HG03558 (cell line): ENCODE results near the gene SNRPB.

Source experiments
- ATAC-seq: cut with Tn5 transposase; IDR thresholded peaks from one replicate; pipeline ENCODE4 v1.9.1; 2021; ENCODE audit warnings: moderate number of reproducible peaks; ENCODE audit not compliant: unreplicated experiment; ENCODE audit errors: extremely low read depth

SNRPB gene

DNA sequence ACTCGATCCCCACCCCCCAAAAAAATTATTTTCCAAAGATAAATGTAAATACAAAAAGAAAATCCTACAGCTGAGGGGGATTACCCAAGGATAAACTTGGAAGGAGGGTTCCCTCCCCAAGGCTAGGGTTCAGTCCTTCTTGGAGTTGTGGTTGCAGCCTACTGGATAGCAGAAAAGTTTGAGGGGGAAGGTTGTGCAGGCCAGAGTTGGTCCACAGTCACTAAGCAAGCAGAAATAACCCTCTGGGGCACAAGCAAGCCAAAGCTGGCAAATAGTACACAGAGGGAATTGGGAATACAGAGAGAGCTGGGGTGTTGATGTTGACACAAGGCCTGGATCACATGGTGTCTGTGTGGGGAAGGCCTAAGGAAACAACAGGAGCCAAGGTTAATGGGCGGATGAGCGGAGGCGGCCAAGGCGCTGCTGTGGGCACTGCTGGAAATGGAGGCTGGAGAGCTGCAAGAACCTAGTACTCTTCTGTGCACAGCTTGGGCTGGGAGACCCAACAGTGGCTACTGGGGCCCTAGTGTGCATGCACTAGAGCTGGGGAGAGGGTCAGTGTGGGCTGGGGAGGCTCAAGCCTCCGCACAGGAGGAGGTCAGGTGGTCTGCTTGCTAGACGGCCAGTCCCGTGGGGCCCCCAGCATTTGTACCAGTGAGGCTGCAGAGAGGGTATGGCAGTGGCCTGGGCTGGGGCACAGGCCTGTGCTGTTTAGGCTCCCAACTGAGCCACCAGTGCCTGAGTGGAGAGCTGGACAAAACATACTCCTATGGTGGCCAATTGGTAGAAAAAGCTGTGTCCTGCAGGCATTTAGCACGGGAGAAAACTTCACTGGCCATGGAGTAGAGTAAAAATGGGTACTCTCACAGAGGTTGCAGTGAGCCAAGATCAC, 5.5 kb upstream of the SNRPB start:
- ATAC-seq = no peak

DNA sequence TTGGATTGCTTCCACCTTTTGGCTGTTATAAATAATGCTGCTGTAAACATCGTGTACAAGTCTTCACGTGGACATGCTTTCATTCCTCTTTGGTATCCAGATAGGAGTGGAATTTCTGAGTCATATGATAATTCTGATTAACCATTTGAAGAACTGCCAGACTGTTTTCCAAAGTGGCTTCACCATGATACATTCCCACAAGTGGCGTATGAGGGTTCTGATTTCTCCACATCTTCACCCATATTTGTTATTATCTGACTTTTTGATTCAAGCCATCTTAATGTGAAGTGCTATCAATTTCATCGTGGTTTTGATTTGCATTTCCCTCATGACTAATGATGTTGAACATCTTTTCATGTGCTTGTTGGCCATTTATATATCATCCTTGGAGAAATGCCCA, 2.9 kb upstream of the SNRPB start:
- ATAC-seq = no peak

DNA sequence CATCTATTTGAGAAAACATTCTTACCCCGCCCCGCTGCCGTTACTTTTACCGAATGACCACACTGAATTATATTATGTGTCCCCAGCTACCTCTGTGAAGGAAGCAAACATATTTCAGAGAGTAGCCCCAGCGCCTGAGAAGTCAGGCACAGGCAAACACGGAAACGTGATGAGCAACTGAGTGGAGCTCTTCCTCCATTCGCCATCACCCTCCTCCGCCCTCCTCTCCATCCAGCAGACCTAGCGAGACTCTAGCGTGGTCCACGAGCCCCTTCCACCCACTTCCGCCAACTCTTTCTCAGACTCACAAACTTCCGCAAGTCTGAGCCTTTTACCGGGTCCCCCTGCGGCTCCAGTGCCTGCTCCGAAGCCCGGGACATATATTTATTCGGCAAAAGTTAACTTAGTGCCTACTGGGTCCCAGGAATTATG, 582 bp downstream of the SNRPB start:
- no peak for ATAC-seq

DNA sequence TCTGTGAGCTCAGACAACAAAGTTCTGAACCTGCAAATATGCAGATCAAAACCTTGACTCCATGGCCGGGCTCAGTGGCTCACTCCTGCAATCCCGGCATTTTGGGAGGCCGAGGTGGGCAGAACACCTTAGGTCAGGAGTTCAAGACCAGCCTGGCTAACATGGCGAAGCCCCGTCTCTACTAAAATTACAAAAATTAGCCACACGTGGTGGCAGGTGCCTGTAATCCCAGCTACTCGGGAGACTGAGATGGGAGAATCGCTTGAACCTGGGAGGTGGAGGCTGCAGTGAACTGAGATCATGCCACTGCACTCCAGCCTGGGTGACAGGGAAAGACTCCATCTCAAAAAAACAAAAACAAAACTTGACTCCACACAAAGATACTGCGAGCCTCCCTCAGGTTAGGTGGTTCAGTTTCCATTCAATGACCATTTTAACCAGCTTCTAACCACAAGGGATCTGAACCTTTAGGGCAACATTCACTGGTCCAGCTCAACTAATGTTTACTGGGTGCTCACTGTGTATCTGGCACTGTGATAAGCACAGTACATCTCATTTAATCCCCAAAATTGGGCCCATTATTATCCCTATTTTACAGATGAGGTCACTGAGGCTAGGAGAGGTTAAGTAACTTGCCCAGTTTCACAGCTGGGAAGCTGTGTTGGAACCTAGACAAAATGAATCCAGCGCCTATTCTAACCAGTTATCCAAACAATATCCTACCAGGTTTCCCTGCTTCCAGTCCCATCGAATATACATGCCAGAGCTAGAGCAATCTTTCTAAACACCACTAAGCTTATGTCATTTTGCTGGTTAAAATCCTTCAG, 1.8 kb downstream of the SNRPB start:
- ATAC-seq = no peak

DNA sequence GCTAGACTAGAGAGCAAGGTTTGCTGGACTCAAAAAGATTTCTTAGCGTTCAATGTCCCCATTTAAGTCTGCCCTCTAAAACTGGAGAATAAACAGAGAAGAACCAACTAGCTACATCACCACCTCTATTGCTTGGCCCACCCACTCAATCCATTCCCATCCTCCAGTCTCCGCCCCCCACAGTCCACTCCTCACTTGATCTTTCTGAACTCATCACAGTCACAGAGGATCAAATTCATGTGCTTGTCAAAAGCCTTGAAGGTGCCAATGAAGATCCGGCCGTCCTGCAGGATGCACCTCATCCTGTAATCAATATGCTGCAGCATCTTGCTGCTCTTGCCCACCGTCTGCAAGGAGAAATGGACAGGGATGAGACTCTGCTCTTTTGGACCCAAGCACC, 3.2 kb downstream of the SNRPB start:
- no peak for ATAC-seq

DNA sequence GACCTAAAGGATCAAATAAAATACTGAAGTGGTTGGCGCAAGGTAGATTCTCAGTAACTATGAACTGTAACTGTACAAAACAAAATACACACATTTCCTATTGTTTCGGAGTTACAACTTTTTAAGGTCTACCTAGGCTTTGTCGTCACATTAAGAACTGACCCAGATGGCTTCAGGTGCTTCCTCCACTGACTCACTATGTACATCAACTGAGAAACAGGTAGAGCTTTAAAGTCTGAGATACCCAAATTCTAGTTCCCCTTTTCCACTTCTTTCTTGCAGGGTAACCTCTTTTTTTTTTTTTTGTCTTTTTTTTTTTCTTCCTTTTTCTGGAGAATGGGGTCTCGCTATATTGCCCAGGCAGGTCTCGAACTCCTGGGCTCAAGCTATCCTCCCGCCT, 5.5 kb downstream of the SNRPB start:
- ATAC-seq = no peak

DNA sequence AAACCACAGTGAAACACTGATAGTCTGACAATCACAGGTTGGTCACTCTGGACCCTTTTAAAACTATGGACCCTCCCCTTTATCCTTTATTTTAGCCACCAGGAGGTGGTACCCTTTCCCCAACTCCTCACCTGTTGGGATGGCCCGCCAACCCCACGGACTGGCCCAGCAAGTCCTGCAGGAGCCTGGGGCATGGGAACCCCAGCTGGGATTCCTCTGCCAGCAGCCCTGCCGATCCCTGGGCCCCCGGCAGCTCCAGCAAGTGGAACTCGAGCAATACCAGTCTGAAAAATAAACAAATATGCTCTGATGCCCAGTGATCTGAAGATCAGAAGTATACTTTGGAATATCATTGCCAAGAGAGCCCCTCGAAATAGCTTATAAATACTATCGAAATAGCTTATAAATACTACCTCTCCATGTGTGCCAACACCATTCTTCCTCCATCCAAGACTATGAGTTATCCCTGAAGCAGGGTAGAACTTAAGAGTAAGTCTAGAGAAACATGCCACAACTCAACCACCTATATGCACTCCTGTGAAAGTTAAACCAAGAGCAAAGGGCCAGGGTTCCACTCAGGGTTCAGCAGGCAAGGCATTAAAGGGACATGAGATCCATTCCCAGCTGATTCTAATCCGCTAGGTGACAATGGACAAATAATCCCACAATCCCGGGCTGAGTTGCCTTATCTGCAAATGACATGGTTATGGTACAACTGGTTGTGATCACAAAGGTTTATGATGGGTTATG, 6.8 kb downstream of the SNRPB start:
- no peak for ATAC-seq

DNA sequence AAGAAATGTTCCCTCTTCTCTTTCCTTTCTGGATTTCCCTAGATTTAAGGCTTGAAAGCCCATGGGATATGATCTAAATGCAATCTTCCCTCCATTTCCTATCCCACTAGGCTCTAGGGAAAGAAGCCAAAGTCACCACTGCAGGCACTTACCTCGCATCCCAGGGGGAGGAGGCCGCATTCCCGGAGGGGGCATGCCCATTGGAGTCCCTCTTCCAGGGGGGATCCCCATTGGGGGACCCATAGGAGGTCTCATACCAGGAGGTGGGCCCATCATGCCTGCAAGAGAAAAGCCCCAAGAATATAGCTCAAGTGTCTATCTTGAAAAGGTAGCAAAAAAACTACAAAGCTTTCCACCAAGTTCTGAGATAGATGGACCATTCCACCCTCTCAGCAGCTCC, 8.1 kb downstream of the SNRPB start:
- no peak for ATAC-seq

DNA sequence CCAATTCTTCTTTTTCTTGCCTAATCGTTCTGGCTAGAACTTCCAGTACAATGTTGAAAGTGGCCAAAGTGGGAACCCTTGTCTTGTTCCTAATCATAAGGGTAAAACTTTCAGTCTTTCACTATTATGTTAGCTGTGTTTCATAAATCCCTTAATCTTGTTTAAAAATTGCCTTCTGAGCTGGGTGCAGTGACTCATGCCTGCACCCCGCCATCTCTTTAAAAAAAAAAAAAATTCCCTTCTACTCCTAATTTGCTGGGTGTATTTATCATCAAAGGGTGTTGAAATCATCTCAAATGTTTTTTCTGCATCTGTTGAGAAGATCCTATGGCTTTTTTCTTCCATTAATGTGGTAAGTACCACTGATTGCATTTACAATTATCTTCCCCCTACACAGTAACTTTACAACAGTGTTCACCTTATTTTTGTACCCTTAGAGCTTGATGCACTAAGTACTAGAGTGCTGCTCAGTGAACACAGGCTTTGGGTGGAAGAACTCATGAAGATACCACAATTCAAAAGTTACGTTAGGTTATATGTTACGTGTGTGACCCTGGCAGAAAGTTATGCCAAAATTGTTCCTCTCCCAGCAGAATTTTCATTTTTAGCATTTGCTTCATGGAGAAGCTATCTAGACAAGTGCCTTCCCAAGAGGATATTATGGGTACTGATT, 9.7 kb downstream of the SNRPB start:
- no peak for ATAC-seq

DNA sequence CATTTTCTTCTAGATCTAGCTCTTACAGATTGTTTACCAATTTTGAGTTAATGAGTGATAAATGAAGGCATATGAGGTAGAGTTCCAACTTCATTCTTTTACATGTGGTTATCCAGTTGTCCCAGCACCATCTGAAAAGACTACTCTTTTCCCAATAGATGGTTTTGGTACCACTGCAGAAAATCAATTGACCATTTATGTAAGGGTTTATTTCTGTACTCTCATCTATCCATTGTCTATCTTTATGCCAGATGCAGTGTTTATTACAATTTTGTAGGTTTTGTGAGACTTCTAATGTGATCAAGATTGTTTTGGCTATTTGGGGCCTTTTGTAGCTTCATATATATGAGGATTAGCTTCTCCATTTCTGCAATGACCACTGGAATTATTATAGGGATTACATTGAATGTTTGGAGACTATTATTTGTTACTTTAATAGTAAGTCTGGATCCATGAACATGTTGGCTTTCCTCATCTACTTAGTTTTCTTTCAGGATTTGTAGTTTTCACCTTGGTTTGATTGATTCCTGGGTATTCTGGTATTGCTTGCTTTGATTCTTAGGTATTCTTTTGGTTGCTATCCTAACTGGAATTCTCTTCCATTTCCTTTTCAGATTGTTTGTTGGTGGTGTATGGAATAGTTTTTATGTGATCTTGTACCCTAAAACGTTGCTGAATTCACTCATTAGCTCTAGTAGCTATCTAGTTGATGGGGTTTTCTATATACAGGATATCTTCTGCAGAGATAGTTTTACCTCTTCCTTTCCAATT, 10.4 kb downstream of the SNRPB start:
- ATAC-seq = no peak

DNA sequence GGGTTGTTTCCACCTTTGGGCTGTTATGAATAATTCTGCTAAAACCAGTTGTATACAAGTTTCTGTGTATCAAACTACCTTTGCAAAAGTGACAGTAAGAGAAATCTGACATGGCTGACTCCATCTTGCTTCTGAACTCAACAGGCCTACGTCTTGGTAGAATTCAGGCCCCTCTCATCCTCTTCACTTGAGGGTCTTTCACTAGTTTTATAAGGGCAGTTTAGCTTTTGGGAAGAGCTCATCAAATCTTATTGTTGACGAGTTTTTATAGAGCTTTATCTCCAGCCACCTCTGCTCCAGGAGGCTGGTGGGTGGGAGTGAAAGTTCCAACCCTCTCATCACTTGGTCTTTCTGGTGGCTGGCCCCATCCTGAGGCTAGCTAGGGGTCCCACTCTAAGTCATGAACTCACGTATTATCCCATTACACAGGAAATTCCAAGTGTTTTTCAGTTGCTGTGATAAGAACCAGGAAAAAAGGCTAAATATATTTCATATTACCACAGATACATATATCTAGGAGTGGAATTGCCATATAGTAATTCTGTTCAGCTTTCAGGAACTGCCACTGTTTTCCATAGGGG, 11.6 kb downstream of the SNRPB start:
- ATAC-seq = no peak

DNA sequence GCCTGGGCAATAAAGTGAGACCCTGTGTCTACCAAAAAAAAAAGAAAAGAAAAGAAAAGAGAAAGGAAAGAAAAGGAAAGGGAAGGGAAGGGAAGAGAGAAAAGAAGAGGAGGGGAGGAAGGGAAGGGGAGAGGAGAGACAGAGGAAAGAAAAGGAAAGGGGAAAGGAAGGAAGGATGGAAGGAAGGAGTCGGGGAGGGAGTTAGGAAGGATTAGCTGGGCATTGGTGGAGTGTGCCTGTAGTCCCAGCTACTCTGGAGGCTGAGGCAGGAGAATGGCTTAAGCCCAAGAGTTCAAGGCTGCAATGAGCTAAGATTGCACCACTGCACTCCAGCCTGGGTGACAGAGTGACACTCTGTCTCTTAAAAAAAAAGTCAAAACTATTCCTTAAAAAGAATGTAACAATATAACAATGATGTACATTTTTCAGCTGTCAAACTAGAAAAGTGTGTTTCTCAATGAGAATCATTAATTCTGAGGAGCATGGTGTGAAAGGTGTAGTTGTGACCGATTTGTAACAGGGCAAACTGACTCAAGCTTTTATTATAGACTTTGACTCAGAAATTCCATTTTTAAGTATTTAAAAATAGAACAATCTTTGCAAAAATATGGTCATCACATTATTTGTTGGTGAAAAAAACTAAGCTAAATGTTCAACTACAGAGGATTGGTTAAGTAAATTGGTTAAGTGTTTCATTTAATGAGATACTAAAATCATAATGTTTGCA, 14.7 kb downstream of the SNRPB start:
- no peak for ATAC-seq

DNA sequence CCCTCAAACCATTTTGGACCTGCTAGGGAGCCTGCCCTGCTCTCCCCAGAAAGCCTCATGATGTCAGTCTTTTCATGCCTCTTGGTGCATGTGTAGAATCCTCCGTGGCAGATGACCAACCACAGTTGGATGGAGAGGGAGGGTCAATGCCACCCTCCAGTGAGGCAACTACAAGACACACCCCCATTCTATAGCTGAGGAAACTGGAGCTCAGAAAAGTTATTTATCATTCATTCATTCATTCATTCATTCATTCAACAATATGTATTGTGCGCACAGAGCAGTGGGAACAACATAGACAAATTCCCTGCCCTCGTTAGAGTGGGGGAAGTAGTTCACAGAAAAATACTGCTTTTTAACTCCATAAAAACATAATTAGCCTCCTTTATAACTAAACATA, 16.8 kb downstream of the SNRPB start:
- ATAC-seq = no peak

DNA sequence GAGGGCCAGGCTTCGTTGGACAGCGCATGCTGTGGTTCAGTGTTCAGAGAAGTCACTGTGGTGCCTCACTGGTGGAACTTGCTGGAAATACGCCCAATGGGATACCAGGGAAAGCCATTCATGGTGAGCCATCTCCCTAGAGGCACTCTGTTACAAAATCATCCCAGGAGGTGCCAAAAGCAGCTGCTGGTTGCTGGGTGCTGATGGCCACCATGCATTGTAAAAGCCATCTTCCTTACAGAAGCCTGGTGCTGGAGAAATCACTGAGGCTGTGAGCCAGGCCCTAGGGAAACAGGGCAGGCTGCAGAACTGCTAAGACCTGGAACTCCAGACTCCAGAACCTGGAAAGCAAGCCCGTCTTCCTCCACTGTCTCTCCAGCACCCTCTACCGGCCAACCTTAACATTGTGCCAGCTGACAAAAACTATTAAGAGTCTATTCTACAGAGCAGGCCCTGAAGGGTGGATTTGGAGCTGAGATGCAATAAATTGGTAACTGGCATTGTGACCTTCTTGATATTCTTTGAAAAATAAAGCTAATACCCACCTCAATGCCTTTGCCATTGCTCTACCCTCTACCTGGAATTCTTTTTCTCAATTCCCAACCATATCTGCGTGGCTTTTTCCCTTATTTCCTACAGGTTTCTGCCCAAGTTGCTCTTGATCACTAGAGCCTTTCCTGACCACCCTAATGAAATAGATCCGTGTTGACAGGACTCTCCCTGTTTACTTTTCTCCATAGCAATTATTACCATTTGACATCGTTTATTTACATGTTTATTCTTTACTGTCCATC, 18.5 kb downstream of the SNRPB start:
- ATAC-seq = no peak

DNA sequence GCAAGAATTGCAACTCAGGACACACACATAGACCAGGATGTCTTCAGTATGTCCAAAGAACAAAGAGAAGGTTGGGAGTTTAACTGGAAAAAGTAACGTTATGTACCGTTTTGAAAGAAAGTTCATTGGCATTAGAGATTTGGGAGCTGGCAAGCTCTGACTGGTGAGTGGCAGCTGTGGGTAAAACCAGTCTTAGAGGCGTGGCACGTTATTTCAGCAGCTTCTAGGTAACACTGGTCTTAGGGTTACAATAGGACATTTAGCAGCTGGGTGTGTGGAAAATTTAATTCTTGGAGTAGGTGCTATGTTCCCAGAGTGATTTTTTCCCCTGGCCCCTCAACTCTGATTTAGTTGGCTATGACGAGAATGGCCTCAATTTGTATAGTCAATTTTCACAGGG, 19.2 kb downstream of the SNRPB start:
- no peak for ATAC-seq

DNA sequence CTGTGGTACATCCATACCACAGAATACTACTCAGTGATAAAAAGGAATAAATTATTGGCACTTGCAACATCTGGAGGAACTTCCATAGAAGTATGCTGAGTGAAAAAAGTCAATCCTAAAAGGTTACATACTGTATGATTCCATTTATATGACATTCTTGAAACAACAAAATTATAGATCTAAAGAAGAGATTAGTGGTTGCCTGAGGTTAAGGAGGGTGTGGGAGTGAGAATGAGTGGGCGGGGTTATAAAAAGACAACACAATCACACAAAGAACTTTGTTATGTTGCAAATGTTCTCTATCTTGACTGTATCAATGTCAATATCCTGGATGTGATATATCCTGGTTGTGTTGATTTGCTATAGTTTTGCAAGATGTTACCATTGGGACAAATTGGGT, 21.2 kb downstream of the SNRPB start:
- no peak for ATAC-seq

DNA sequence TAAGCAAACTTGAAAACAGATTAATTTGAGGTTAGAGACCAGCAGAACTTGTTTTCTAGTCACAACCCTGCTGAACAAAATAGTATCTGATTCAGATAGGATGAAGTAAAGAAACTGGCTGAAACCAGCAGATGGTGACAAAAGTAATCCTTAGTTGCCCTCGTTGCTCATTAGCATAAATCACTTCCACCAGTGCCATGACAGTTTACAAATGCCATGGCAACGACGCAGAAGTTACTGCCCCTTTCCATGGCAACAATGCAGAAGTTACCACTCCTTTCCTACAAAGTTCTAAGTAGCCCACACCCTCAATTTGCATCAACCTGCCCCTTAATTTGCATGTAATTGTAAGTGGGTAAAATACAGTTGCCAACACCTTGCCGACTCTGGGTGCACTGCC, 23.7 kb downstream of the SNRPB start:
- ATAC-seq = no peak

DNA sequence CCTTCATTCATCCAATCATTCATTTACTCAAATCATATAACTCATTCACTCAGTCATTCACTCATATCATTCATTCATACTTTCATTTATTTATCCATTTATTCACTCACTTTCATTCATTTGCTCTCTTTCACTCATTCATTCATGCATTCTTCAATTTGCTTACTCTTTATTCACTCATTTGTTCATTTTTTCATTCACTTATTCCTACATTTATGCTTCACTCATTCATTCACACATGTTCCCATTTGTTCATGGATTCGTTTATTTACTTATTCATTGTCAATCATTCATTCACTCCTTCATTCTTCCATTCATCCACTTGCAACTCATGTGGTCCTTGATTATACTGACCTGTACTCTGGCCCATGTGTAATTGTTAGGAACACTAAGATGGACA, 39.4 kb downstream of the SNRPB start:
- no peak for ATAC-seq
